RCC 7860 (cell line): ENCODE measurements around the gene BLTP3B.

Experiments used
- DNase-seq: peaks from one replicate; pipeline ENCODE4 v3.0.0-alpha.2; 2015; ENCODE audit warnings: low spot score
- FAIRE-seq: peaks from 2 replicates; lab custom pipeline; 2012; peaks lifted over from hg19 to GRCh38; lab: Jason Lieb, UNC

Gene BLTP3B

DNA sequence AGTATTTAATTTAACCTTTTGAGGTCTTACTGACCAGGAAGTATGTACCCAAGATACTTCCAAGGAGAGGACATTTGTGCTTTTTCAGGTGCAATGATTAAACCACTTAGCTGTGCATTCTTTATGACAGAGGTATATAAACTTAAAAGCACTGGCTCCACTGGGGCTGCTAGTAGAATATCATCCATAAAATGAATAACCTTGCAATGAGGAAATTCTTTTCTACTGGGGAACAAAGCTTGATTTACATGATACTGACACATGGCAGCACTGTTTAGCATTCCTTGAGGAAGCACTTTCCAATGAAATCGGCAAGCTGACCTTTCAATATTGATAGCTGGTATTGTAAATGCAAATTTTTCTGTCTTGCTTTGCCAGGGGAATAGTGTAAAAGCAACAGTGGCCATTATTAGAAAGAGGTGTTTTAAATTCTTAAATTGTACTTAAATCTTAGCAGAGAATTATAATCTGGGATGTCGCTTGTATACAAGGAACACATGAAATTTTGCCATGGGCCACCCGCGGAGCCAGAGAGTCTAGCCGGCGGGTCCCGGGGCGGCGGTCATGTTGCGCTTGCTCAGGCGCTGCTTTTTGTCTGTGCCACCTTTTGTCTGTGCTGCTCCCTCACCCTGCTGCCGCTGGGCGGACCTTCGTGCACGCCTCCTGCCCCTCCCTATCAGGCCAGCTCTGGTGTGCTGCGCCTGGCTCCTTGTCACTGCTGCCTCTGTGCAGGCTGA, 20.9 kb upstream of the BLTP3B start:
- FAIRE-seq (no peak), DNase-seq (peak; percentile 37)

DNA sequence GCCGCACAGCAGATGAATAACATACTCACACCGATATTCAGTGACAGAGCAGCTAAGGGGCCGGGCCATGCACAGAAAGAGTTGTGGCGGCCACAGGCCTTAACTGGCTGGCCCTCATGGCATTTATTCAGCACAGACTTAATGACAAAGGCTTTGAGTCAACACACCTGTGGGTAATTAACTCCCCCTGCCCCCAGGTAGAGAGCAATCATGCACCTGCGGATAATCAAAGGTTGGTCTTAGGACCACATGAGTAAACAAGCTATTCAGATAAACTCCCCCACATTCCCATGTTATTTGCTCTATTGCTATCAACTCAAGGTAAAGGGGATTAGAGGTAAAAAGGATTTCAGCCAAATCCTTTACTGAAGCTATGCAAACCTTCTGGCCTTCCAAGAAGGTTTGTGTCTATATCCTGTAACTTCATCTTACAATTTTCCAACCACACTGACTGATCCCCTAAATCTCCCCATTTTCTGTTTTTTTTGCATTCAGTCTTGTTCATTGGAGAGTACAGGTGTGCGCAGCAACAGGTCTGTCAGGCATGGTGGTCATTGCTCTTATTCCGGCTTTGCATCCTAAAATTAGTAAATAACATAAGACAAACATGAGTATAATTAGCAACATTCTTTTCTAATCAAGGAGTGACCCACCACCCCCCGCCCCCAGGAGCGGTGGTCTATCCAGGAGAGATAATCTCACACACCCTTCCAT, 16.9 kb upstream of the BLTP3B start:
- FAIRE-seq: no peak
- no peak for DNase-seq

DNA sequence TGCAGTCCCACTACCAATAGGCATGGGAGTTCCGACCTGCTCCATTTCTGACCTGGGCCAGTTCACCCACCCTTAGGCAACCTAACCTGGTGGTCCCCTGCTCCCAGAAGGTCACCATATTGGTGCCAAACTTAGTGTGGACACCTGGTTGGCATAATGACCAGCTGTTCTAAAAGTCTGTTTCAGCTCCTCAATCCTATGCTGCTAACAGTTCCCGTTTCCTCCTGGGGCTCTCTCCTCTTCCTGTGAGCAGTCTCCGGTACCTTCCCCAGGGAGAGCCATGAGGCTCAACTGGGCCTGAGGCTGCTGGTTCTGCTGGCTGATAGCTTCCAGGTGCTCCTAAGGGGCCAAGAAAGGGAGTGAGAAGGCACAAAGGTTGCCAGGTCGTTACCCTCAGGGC, 15.9 kb upstream of the BLTP3B start:
- FAIRE-seq: no peak
- no peak for DNase-seq

DNA sequence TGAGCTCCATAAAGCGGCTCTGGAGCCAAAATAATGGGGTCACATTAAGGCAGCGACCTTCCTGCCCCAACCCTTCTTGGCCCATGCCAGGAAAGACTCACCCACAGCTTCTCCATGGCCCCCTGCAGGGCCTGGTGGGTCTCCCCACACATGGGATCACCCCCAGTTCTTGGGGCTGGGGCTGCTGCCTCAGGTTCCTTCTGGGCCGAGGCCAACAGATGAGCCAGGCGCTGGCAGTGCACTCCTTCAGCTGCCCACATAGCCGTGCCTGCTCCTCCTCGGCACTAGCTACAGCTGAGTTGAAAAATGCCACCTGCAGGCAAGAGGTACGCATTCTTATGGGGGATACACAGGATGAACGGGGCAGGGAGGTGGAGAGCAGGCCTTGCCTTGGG, 14.8 kb upstream of the BLTP3B start:
- DNase-seq: no peak
- FAIRE-seq: no peak

DNA sequence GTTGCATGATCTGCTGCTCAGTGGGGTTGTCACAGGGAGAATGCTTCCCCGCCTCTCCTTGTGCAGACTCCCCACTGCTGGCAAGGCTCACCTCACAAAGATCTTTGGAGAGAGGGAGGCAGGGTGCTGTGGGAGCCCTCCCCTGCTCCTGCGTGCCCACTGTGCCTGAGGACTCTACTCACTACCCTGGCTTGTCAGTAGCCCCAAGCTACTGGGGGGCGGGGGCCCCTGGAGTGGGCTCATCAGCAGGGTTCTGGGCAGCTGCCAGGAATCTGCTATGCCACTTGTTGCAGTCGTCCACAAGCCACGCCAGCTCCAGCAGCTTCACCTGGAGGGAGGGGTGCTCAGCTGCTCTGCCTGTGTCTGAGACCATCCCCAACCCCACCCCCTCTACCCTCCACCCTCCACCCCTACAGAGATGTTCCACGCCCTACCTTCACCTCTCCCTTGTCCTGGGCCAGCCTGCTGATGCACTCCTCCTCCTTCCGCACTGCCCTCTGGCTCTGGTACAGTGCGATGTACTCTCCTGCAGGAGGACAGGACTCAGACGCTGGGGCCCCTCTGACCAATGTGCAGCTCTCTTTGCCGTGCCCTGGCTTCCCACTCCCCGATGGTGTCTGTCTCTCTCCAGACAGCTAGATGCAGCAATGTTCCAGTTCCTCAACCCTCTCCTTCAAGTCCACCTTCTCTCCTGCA, 14.2 kb upstream of the BLTP3B start:
- DNase-seq (no peak), FAIRE-seq (no peak)

DNA sequence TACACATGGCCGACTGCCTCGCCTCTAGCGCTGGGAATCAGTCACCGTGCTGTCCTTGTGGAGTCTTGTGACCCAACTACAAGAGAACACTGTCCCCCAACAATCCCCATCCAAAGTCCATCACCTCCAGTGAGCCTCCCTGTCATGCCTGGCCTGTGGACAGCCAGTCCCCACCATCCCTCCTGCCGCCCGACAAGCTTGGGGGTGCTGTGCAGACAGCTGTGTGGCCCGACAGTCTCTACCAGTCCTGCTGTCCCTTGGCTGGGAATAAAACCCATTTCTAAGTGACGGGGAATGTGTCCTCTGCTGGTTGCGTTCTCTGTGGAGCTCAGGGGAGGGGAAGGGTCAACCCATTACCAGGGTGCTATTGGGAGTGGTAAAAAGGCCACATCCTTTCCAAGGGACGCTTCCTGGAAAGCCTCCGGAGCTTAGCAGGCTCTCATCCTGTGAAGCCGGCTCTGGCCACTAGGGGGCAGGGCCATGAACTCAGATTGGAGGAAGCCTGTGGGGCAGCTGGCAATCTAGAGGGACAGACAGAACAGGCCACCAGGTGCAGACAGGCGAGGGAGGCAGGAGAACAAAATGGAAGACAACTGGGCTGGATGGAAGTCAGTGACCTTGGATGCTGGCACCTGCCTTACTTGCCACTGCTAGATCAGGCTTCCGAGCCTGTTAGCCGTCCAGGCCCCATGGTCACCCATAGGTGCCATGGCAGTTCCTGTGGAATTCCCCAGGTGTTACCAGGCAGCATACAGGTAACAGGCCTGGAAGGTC, 12.0 kb upstream of the BLTP3B start:
- DNase-seq (peak; percentile 13), FAIRE-seq (no peak)

DNA sequence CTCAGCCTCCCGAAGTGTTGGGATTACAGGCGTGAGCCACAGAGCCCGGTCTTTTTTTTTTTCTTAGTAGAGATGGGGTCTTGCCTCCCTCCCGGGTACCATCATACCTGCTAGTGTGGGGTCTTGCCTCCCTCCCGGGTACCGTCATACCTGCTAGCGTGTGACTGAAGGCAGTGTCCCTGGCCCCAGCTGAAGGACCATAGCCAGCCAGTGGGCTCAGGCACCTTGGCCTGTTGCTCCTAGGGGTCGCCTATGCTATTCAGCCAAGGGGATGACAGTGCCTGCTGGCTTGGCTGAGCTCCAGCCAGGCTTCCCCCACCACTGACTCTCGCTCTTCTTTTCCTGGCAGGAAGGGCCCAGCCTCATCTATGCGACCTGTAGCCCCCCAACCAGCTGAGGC, 10.5 kb upstream of the BLTP3B start:
- DNase-seq (no peak), FAIRE-seq (no peak)

- DNase-seq (no peak), FAIRE-seq (no peak)
Measured at GRCh38 chr12:100151769-100152168, 9.1 kb upstream of the BLTP3B start.

GRCh38 chr12:100146252-100146651, 3.6 kb upstream of the BLTP3B start:
- FAIRE-seq: no peak

GRCh38 chr12:100145643-100146042, 3.0 kb upstream of the BLTP3B start:
- FAIRE-seq (no peak), DNase-seq (no peak)

More at GRCh38 chr12:100146252-100146651, 3.6 kb upstream of the BLTP3B start:
- no peak for DNase-seq

GRCh38 chr12:100141998-100142850, 450 bp downstream of the BLTP3B start:
- DNase-seq (no peak), FAIRE-seq (no peak)

GRCh38 chr12:100141666-100141997, 1.0 kb downstream of the BLTP3B start:
- FAIRE-seq: peak; percentile 76

DNA sequence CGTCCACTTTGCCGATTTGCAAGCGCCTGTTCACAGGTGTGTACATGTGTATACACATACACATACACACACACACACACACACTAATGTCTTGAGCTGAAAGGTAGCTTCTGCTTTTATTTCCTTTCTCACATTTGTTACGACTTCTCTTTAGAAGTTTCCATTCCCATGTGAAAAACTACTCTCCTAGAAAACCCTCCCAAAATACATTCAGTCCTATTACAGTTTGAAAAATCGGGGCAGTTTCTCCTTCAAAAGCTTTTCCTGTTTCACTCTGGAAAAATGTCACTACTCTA, 3.9 kb downstream of the BLTP3B start:
- FAIRE-seq (no peak), DNase-seq (no peak)

More at GRCh38 chr12:100141666-100141997, 1.0 kb downstream of the BLTP3B start:
- DNase-seq: peak; percentile 60

GRCh38 chr12:100138048-100138802, 4.4 kb downstream of the BLTP3B start:
- FAIRE-seq: no peak
- DNase-seq: no peak

- FAIRE-seq (no peak), DNase-seq (no peak)
Measured at GRCh38 chr12:100133200-100133599, 9.5 kb downstream of the BLTP3B start.

DNA sequence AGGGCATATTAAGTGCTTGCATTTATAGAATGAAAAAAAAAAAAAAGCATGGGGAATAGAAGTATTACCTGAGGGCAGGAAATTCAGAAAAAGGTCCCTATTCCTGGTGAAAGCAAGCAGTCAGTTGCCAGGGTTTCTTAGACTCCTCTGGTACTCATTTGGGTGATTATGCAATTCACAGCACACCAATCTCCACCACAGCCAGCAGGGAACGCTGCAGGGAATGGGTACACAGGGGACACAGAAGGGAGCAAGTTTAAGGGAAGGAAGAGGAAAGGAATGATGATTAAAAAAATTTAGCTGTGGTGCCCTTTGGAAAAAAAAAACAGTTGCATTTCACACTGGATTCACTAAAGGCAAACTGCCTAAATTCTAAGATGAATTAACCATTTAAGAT, 14.2 kb downstream of the BLTP3B start:
- no peak for DNase-seq
- FAIRE-seq: no peak

GRCh38 chr12:100127766-100128511, 14.7 kb downstream of the BLTP3B start:
- DNase-seq (no peak), FAIRE-seq (no peak)

DNA sequence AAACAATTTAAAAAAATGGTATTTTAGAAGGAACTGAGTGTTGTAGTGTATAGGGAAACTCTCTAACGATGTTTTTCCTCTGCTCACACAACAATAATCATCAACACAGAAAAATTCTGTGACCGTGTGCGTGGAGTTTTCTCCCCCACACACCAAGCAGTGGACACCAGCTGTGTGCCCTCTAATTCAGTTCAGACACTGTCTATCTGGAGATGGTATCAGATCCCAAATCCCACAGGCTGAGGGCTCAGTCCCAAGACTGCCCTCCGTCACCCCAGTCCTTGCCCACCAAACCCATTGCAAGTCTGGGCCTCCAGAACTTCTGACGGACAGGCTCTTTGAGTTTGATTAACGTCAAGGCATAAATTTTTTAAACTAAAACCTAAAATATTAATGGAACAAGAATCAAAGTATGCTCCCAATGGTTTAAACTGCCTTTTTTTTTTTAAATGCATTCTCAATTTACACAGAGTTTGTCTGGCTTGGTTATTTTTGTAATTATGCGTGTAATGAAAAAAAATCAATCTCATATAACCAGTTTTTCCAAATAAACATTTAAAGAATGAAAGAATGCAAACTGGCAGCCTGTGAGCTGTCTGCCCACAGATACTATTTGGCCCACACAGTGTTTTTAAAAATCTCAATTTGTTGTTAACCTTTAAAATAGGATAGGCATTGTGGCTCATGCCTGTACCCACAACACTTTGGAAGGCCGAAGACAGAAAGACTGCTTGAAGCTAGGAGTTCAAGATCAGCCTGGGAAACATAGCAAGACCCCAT, 19.2 kb downstream of the BLTP3B start:
- FAIRE-seq: no peak

More for the DNA sequence above, 19.2 kb downstream of the BLTP3B start:
- no peak for DNase-seq
